OCI-LY3 (cell line): Measurements from ENCODE around the gene CAMK1D.

ENCODE experiments used
- H2AFZ ChIP-seq: fragments of 200-600, 300-600 bp; shearing (Covaris generic); 2 replicates; pipeline ENCODE4 v1.6.0; 2014; ENCODE audit warnings: antibody characterized with exemption, low read depth, low read length
- H3K27ac ChIP-seq: fragments of 200-600, 300-600 bp; sonication (generic); 2 replicates; pipeline ENCODE4 v1.5.1; 2014; ENCODE audit warnings: mild to moderate bottlenecking, low read length, moderate library complexity, mixed read lengths
- H3K27me3 ChIP-seq: fragments of 200-600, 300-600 bp; sonication (generic); 2 replicates; pipeline ENCODE4 v1.6.1; 2014; ENCODE audit warnings: low read depth, low read length, mixed read lengths
- H3K36me3 ChIP-seq: fragments of 200-600, 300-600 bp; sonication (generic); replicated peaks from 2 replicates; pipeline ENCODE3; 2014; ENCODE audit warnings: low read depth, low read length, mixed read lengths
- H3K4me1 ChIP-seq: fragments of 300-600, 200-600 bp; sonication (generic); 2 replicates; pipeline ENCODE4 v1.6.1; 2014; ENCODE audit warnings: low read length, mixed read lengths
- H3K4me2 ChIP-seq: fragments of 200-600, 300-600 bp; sonication (generic); 2 replicates; pipeline ENCODE4 v1.6.1; 2014; ENCODE audit warnings: low read length, mixed read lengths
- H3K4me3 ChIP-seq: fragments of 300-600, 200-600 bp; sonication (generic); 2 replicates; pipeline ENCODE4 v1.5.1; 2014; ENCODE audit warnings: antibody characterized with exemption, mild to moderate bottlenecking, low read length, moderate library complexity
- H3K79me2 ChIP-seq: fragments of 300-600, 200-600 bp; shearing (Covaris generic); 2 replicates; pipeline ENCODE4 v1.6.1; 2014; ENCODE audit warnings: mild to moderate bottlenecking, low read length, mixed read lengths
- H3K9ac ChIP-seq: fragments of 300-600, 200-600 bp; shearing (Covaris generic); 2 replicates; pipeline ENCODE4 v1.6.0; 2014; ENCODE audit warnings: mild to moderate bottlenecking, low read length, moderate library complexity
- H3K9me3 ChIP-seq: fragments of 200-600, 300-600 bp; shearing (Covaris generic); 2 replicates; pipeline ENCODE4 v1.6.1; 2014; ENCODE audit warnings: low read length, mixed read lengths; ENCODE audit not compliant: insufficient read depth
- H4K20me1 ChIP-seq: fragments of 200-600, 300-600 bp; sonication (generic); 2 replicates; pipeline ENCODE4 v1.6.1; 2016; ENCODE audit warnings: low read length, mixed read lengths; ENCODE audit not compliant: insufficient read depth
- CTCF ChIP-seq: fragments of 200-600, 300-600 bp; sonication (generic); IDR thresholded peaks from 2 replicates; pipeline ENCODE4 v1.5.1; 2014; ENCODE audit warnings: antibody characterized with exemption, low read length, low read depth
- EZH2phosphoT487 ChIP-seq: fragments of 200-600 bp; shearing (Covaris generic); IDR thresholded peaks from 2 replicates; pipeline ENCODE4 v1.6.1; 2018; ENCODE audit warnings: antibody characterized with exemption, mixed run types, low read depth

The CAMK1D gene

GRCh38 chr10:12795315-12796110 lies 446.2 kb downstream of the CAMK1D start:
- no peak overlapping the region for H2AFZ ChIP-seq
- no peaks in the 10 kb centered on the region for H3K4me1 ChIP-seq

GRCh38 chr10:12796401-12797160 lies 447.2 kb downstream of the CAMK1D start:
- Histone ChIP-seq H3K79me2 (no peaks in the 10 kb centered on the region), H3K4me3 (no peak overlapping the region), H3K27ac (no peak overlapping the region), H3K4me1 (no peaks in the 10 kb centered on the region), H3K9ac (no peak overlapping the region), H2AFZ (no peak overlapping the region), H3K9me3 (no peaks in the 10 kb centered on the region), H3K4me2 (no peak overlapping the region), H3K36me3 (no peaks in the 10 kb centered on the region), H3K27me3 (no peaks in the 10 kb centered on the region), H4K20me1 (no peaks in the 10 kb centered on the region)
- TF ChIP-seq CTCF (no peak), EZH2phosphoT487 (no peak)

More at GRCh38 chr10:12795315-12796110, 446.2 kb downstream of the CAMK1D start:
- Histone ChIP-seq H3K4me3 (no peak overlapping the region), H3K27me3 (no peaks in the 10 kb centered on the region), H3K36me3 (peaks cover 5% of the 10 kb centered on the region), H3K4me2 (no peak overlapping the region), H3K27ac (no peak overlapping the region), H3K9me3 (no peaks in the 10 kb centered on the region), H3K79me2 (no peaks in the 10 kb centered on the region), H4K20me1 (no peaks in the 10 kb centered on the region), H3K9ac (no peak overlapping the region)
- TF ChIP-seq CTCF = no peak
- TF ChIP-seq EZH2phosphoT487 = no peak

- Histone ChIP-seq H3K36me3 (no peaks in the 10 kb centered on the region), H3K4me3 (no peak overlapping the region), H3K27me3 (no peaks in the 10 kb centered on the region), H3K9ac (no peak overlapping the region), H2AFZ (no peak overlapping the region), H3K27ac (no peak overlapping the region), H4K20me1 (no peaks in the 10 kb centered on the region), H3K4me2 (no peak overlapping the region), H3K79me2 (no peaks in the 10 kb centered on the region), H3K4me1 (no peaks in the 10 kb centered on the region), H3K9me3 (no peaks in the 10 kb centered on the region)
- TF ChIP-seq EZH2phosphoT487 (no peak), CTCF (no peak)
These were observed 448.3 kb downstream of the CAMK1D start for GRCh38 chr10:12797471-12798262.

- no peaks in the 10 kb centered on the region for H4K20me1 ChIP-seq
- H3K4me1 ChIP-seq = no peaks in the 10 kb centered on the region
- H3K4me2 ChIP-seq = no peak overlapping the region
- H3K27me3 ChIP-seq = no peaks in the 10 kb centered on the region
- TF ChIP-seq EZH2phosphoT487 (no peak), CTCF (no peak)
- no peak overlapping the region for H2AFZ ChIP-seq
- H3K9ac ChIP-seq = no peak overlapping the region
- H3K9me3 ChIP-seq = no peaks in the 10 kb centered on the region
- H3K27ac ChIP-seq = no peak overlapping the region
- H3K4me3 ChIP-seq = no peak overlapping the region
- no peaks in the 10 kb centered on the region for H3K36me3 ChIP-seq
- H3K79me2 ChIP-seq = no peaks in the 10 kb centered on the region
These were observed 449.8 kb downstream of the CAMK1D start for GRCh38 chr10:12799144-12799543.
